T-helper 1 cell treated with Interleukin-12 subunit alpha and Interleukin-12 subunit beta and Interleukin-4 antibody, amounts not matched to agents 30 ng/mL and 1 ng/mL, for 36 hours (primary cell): ENCODE results near the gene MANBA. TPM values are rescaled to one million over a fixed set of nuclear protein-coding genes. Genes with fewer than 3 reads are reported as not detected.
"Not testable (repeated sequence)": the region's sequence is repeated elsewhere in the genome, so short reads cannot be mapped to it uniquely, and the experiment has no call there.

Source experiments
- intact Hi-C: fragments of 100-400 bp; cut with micrococcal nuclease; formaldehyde crosslinking; loops from one replicate; pipeline ENCODE4 v1.15.1; 2024
- total RNA-seq: library from RNA; stranded (reverse); gene quantifications from 2 replicates; pipeline ENCODE4 v1.2.3, GENCODE V29; 2022

MANBA gene
- total RNA-seq, 1 donor from 2014 or later, result 15.0 TPM

DNA sequence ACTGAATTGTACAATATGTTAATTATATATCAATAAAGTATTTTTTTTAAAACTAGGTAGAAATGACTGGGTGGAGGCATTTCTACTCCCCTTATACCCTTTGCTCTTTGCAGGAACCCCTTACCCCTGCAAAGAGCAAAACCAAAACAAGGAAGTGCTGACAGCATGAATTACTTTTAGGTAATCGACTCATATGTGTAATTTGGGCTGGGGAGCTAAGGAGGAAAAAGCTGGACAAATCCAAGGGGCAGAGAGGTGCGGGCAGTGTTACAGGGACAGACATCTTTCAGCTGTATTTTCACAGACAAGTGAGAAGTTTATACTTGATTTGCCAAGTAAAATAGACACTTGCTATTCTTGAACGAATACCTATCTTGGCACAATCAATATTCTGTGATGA lies 35.5 kb downstream of the MANBA start:
- intact Hi-C loops, result no loop called here

DNA sequence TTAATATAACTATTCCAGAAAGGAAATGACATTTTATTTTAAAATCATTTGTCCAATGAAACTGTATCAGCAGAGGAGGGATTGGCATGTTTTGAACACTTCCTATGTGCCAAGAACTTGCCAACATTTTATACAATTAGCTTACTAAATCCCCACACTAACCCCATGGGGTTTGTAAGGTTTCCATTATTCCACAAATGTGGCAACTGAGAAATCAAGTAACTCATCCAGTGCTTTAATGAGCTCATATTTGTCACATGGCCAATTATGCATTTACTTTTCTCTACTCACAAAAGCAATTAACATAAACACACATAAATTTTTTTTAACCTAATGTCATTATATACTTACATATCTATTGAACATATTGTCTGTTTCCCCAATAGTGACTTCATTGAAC lies 37.3 kb downstream of the MANBA start:
- intact Hi-C loops, result no loop called here

DNA sequence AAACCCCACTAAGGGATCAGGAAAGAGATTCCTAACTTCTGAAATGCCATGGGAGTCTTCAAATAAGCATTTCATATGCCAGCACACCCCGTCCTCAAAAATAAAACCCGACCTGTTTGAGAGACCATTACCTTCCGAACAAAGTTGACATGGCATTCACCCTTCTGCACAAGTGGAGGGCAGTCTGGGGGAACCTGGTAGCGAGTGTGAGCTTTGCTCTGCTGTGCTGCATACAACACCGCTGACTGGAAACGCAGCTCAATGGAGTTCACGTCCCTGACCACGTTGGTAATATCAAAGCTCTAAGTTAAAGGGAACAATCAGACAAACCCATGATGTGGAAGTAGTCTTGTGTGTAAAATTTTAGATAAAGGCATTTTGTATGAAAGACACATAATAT lies 38.0 kb downstream of the MANBA start:
- intact Hi-C loops, result no loop called here

DNA sequence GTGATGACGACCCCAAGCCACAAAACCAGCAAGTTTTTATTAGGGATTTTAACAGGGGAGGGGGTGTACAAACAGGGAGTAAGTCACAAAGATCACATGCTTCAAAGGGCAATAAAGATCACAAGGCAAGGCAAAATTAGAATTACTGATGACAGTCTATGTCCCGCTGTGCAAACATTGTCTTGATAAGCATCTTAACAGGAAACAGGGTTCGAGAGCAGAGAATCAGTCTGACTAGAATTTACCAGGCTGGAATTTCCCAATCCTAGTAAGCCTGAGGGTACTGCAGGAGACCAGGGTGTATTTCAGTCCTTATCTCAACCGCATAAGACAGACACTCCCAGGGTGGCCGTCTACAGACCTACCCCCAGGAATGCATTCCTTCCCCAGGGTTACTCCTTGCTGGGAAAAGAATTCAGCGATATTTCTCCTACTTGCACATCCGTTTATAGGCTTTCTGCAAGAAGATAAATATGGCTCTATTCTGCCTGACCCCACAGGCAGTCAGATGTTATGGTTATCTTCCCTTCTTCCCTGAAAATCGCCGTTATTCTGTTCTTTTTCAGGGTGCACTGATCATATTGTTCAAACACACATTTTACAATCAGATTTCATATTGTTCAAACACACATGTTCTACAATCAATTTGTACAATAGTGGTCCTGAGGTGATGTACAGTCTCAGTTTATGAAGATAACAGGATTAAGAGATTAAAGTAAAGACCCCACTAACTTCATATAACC lies 41.8 kb downstream of the MANBA start:
- intact Hi-C loops, result not testable (repeated sequence)

DNA sequence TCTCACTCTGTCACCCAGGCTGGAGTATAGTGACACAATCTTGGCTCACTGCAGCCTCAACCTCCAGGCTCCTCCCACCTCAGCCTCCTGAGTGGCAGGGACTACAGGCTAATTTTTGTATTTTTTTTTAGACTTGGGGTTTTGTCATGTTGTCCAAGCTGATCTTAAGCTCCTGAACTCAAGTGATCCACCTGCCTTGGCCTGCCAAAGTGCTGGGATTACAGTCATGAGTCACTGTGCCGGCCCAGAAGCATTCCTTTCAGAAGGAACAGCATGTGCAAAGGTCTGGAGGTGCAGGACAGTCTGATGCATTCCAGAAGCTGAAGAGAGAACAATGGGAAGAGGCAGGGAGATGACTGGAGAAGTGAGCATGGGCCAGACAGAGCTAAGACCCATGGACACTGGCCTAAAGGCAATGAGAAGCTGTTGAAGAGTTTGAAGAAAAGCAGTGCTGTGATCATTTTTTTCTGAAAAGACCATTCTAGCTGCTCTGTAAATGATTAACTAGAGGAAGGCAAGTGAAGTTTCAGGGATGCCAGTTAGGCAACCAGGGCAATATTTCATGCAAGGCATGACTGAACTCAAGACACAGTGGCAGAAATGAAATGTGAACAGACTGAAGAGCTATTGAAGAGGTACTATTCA lies 43.2 kb downstream of the MANBA start:
- intact Hi-C loops, result no loop called here

DNA sequence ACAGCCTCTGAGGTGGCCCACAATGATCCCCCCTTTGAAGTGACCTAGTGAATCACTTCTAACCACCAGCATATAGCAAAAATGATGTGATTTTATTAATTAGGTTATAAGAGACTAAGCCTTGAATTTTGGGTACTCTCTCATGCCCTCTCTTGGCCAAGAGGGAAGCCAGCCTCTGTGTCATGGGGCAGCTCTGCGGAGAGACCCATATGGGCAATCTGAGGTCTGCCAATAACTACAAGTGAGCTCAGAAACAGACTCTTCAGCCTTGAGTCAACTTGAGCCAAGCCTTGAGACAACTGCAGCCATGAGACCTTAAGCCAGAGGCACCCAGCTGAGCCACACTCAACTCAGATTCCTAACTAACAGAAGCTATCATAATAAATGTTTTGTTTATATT lies 45.7 kb downstream of the MANBA start:
- intact Hi-C loops, result no loop called here

DNA sequence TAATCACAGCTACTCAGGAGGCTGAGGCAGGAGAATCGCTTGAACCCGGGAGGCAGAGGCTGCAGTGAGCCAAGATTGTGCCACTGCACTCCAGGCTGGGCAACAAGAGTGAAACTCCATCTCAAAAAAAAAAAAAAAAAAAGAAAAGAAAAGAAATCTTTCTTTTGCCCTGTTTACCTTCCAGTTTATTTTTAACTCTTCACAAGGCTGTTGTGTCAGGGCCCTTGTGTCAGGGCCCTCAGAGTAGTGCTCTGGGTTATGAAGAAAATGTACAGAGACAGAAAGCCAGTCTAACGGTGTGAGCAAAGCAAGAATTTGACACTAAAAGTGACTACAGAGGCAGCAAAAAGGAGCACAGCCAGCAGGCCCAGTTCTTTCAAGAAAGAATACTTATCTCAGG lies 47.0 kb downstream of the MANBA start:
- intact Hi-C loops, result not testable (repeated sequence)

DNA sequence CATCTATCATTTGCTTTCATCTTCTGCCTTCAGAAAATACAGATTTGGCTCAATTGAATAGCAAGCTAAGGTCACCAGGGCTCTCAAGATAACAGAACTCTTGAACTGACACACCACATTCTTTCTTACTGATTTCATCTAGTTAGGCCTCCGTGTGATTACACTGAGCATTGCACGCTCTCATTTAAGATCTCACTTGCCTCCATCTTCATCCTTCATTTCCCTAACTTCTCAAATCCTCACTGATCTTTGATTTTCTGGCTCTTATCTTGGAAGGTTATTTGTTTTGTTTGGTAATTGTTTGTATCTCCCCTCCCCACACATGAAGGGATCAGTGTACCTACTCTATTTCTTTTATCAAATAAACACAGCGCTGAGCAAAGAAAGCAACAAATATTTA lies 47.7 kb downstream of the MANBA start:
- intact Hi-C loops, result no loop called here

DNA sequence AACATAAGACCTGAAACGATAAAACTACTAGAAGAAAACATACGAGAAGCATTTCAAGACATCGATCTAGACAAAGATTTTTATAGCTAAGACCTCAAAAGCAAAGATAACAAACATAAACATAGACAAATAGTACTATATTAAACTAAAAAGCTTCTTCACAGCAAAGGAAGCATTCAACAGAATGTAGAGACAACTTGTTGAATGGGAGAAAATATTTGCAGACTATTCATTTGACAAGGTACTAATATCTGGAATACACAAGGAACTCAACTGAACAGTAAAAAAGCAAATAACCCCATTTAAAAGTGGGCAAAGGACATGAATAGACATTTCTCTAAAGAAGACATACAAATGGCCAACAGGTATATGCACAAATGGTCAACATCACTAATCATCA lies 49.8 kb downstream of the MANBA start:
- intact Hi-C loops, result no loop called here

DNA sequence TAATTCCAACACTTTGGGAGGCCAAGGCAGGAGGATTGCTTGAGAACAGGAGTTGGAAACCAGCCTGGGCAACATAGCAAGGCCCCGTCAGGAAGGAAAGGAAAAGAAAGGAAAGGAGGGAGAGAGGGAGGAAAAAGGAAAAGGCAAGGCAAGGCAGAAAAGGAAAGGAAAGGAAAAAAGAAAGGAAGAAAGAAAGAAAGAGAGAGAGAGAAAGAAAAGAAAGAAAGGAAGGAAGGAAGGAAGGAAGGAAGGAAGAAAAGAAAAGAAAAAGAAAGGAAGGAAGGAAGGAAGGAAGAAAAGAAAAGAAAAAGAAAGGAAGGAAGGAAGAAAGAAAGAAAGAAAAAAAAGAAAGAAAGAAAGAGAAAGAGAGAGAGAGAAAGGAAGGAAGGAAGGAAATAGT lies 51.7 kb downstream of the MANBA start:
- intact Hi-C loops, result not testable (repeated sequence)

DNA sequence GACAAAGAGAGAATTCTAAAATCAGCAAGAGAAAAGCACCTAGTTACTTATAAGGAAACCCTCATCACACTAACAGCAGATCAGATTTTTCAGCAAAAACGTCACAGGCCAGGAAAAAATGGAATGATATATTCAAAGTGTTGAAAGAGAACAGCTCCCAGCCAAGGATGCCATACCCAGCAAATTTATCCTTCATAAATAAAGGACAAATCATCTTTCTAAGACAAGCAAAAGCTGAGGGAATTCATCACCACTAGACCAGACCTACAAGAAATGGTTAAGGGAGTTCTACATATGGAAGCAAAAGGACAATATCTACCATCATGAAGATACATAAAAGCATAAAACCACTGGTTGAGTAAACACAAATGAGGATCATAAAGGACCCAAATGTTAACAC lies 53.6 kb downstream of the MANBA start:
- intact Hi-C loops, result no loop called here

DNA sequence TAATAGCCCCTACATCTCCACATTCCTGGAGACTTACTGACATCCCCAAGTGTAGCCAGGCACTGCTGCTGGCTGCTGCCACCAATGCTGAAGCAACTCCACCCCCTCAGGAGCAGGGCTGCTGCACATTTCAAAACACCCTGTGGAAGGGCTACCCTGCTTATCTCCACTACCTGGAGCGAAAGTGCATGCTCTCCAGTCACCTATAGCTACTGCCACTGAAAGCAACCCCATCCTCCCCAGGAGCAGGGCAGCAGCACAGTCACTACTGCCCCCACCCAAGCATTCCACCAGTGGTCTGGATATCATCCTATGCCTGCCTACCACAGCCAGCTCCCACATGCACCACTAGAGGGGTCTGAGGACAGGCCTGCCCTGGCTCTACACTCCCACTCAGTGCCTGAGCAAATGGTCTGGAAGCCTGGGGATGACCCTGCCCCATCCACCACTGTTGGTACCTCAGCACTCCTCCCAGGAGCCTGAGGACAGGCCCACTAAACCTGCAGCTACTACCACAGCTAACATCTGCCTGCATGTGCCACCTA lies 55.3 kb downstream of the MANBA start:
- intact Hi-C loops, result no loop called here

DNA sequence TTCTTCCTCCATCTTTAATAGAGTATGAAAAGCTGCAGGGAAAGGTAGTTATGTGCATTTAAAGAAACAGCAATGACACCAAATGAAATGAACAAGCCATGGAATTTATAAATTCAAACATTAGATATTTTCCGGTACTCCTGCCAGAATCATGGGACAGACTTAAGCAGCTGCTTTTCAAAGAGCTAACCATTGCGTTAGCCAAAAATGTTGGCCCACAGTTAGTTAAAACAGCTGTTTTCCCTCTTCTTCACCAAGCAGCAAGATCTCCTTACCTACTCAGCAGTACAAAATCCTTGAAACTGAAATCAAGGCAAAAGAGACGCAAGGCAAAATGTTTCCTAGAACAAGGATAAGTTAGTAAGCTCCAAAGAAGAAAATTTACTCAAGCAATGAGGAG lies 64.0 kb downstream of the MANBA start:
- intact Hi-C loops, result no loop called here

DNA sequence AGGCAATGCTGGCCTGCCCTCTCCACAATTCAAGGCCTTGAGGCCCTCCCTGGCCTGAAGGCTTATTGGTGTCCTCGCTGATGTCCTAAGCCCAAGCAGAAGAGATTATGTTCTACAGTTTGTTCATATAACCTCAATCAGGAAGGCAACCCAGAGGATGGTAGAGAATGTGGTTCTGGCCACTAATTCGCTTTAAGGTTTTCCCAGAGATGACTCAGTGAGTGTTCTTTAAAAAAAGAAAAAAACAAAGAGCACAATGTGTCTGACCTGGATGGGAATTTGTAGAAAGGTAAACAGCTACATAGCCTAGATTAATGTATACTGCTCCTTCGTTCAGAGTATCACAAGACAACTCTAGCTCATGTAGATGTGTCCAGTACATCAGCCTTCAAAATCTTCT lies 66.0 kb downstream of the MANBA start:
- intact Hi-C loops, result no loop called here

DNA sequence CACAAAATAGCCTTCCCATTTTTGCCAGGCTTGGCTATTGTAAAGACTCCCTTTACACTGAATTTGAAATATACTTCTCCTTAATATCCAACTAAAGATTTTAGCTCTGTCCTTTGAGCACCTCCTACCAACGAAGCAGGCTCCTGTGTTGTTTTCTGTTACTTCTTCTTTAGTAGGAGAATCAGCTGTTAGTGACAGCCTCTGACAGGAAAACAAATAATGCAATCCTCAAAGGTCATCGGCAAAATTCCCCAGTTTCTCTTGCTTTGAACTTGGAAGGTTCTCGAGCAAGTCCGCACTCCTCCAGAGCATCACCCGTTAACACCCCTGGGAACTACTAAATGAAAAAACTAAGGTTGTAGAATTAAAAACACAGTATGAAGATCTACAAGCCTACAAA lies 66.9 kb downstream of the MANBA start:
- intact Hi-C loops, result no loop called here

DNA sequence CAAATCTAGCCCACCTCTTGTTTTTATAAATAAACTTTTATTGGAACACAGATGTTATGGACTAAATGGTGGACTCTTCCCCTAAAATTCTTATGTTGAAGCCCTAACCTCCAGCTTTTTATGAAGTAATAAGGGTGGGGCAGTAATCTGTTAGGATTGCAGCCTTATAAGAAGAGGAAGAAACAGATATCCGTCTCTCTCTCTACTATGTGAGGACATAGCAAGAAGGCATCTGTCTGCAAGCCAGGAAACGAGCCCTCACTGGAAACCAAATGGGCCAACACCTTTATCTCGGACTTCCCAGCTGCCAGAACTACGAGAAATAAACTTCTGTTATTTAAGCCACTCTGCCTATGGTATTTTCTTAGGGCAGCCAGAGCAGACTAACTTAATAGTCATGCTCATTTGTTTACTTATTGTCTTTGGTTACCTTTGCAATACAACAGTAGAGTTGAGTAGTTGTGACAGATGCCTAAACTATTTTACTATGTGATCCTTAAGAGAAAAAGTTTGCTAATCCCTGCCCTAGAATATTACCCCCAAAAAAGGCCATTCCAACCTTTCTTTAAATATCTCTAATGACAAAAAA lies 67.4 kb downstream of the MANBA start:
- intact Hi-C loops, result no loop called here

DNA sequence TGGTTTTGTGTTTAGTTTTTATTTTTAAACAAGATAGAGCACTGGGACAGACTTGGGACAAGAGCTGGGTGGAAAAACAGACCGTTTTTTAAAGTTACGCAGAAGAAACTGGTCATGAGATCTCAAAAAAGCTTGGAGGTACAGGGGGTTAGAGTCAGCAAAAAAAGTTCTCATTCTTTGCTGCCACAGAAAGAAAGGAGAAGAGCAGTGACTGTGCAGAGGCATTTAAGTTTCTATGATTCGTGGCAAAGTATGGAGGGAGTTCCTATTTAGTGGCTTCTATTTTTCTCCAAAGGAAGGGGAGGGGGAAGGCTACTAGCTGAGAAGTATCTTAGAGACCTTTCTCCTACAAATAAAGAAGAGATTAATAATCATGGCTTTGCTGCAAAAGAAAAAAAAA lies 68.3 kb downstream of the MANBA start:
- intact Hi-C loops, result no loop called here

DNA sequence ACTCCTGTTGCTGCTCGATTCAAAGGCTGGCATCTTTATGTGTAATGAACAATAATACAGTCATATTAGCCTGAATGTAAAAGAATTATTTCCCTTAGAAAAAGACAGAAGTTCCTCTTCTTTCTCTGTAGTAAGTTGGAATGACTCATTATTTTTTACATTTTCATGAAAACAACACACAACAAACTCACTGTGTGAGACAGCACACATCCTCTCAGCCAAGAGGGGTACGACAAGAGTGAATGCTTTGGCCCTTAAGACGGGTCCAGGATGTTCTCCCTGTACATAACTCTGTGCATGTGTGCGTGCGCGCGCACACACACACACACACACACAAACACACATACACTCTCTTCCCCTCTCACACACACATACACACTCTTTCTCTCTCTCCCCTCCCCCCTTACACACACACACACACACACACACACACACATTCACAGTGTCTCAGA lies 72.8 kb downstream of the MANBA start:
- intact Hi-C loops, result no loop called here

DNA sequence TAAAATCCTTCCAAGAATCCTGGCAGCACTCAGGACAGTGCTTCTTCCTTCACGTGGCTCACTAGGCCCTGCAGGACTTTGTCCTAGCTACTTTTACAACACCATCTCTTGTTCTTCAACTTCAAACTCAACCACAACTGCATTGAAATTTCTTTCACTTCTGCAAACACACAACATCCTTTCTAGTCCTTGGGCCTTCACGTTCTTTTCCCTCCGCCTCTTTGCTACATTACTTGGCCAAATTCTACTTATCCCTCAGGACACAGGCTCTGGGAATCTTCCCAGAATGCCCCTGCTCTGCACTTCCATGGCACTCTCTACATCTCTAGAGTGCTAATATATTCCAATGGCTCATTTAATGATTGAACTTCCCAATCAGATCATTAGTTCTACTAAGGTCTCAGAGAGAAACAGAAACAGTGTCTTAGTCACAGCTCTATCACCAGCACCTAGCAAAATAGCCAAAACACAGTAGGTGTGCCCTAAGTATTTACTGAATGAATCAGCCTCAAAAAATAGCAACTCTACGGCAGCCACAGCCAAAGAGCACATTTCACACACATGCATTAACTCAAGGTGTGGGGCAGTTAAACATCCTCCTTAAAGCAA lies 73.3 kb downstream of the MANBA start:
- intact Hi-C loops, result no loop called here

DNA sequence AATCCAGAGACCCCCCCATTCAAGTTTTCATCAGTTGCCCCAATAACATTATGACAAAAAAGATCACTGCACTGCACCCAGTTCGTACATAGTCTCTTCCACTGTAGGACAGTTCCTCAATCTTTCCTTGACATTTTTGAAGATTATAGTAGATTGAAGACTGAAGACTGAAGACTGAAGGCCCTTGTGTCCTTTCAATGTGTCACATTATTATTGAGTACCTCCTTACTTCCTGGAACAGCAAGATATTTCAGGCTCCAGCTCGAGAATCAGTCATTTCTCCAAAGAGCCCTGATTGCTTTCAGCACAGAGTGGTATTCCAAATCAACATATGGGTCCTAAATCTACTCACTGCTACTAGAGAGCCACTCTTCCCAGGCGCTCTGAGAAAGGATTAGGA lies 75.0 kb downstream of the MANBA start:
- intact Hi-C loops, result no loop called here

DNA sequence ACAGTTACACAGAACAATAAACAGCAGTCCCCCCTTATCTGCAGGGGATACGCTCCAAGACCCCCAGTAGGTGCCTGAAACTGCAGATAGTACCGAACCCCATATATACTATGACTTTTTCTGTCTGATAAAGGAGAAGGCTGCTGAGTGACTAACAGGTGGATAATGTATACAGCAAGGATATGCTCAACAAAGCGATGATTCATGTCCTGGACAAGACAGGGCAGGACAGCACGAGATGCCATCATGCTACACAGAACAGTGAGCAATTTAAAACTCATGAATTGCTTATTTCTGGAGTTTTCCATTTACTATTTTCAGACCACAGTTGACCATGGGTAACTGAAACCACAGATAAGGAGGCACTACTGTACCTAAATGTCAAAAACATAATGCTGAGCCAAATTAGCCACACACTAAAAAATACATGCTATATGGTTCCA lies 76.1 kb downstream of the MANBA start:
- intact Hi-C loops, result no loop called here
